A673 (cell line): ENCODE results near the gene MCRS1. TPM values are rescaled to one million over a fixed set of nuclear protein-coding genes. Genes with fewer than 3 reads are reported as not detected.

Source experiments
- BruUV-seq: library from RNA; stranded (reverse); fragments of 400-500 nt; replicated peaks from 2 replicates; lab custom pipeline; 2021; lab: Mats Ljungman, UMichigan
- CTCF ChIA-PET: fragments of 300-600 bp; sonication (Branson Sonifier 250); formaldehyde crosslinking; loops from one replicate; lab custom pipeline; 2022; ENCODE audit warnings: antibody characterized with exemption; lab: Charles Lee
- POLR2A ChIA-PET: fragments of 300-600 bp; sonication (Branson Sonifier 250); formaldehyde crosslinking; loops from one replicate; lab custom pipeline; 2022; ENCODE audit warnings: antibody characterized with exemption; ENCODE audit not compliant: low non-redundant PET; lab: Charles Lee
- DNase-seq: peaks from one replicate; pipeline ENCODE4 v3.0.0-alpha.2; 2015; ENCODE audit warnings: low spot score
- H3K27ac ChIP-seq: fragments of 200-600 bp; sonication (generic); 2 replicates; pipeline ENCODE4 v1.5.1; 2016; ENCODE audit warnings: mixed run types, low read depth, mild to moderate bottlenecking, mixed read lengths, antibody characterized with exemption, low read length; ENCODE audit not compliant: poor library complexity, severe bottlenecking
- H3K27me3 ChIP-seq: fragments of 200-600 bp; sonication (generic); replicated peaks from 2 replicates; pipeline ENCODE4 v1.6.1; 2017; ENCODE audit warnings: mixed run types, low read depth, mild to moderate bottlenecking, mixed read lengths, antibody characterized with exemption, low read length; ENCODE audit not compliant: insufficient read depth, poor library complexity
- H3K36me3 ChIP-seq: fragments of 200-600 bp; sonication (generic); 2 replicates; pipeline ENCODE4 v1.6.1; 2016; ENCODE audit warnings: mixed run types, mild to moderate bottlenecking, mixed read lengths, antibody characterized with exemption, low read length; ENCODE audit not compliant: insufficient read depth, poor library complexity, severe bottlenecking
- H3K4me1 ChIP-seq: fragments of 200-600 bp; sonication (generic); 2 replicates; pipeline ENCODE4 v1.6.1; 2017; ENCODE audit warnings: mixed run types, mild to moderate bottlenecking, mixed read lengths, antibody characterized with exemption, low read length; ENCODE audit not compliant: insufficient read depth, poor library complexity, severe bottlenecking
- H3K4me3 ChIP-seq: fragments of 200-600 bp; sonication (generic); 2 replicates; pipeline ENCODE4 v1.5.1; 2016; ENCODE audit warnings: low read depth, mixed run types, mild to moderate bottlenecking, mixed read lengths, low read length; ENCODE audit not compliant: poor library complexity, severe bottlenecking
- H3K9me3 ChIP-seq: fragments of 200-600 bp; sonication (generic); 2 replicates; pipeline ENCODE4 v1.6.1; 2016; ENCODE audit warnings: mixed run types, low read depth, mild to moderate bottlenecking, mixed read lengths, antibody characterized with exemption, low read length; ENCODE audit not compliant: poor library complexity, severe bottlenecking
- EZH2 ChIP-seq: fragments of 200-600 bp; sonication (generic); IDR thresholded peaks from 2 replicates; pipeline ENCODE4 v1.6.1; 2017; ENCODE audit warnings: borderline replicate concordance, low read depth, mild to moderate bottlenecking, mixed read lengths, antibody characterized with exemption, low read length; ENCODE audit not compliant: poor library complexity, severe bottlenecking
- intact Hi-C: fragments of 100-400 bp; cut with micrococcal nuclease; formaldehyde crosslinking; loops from one replicate; pipeline ENCODE4 v1.10.0; 2022; ENCODE audit not compliant: unreplicated experiment
- total RNA-seq: library from RNA; stranded (reverse); gene quantifications from 2 replicates; pipeline ENCODE4 v1.2.3, GENCODE V29; 2021
- TF ChIP-seq, protein P1 (sequence below): fragments of 300-800, 200-600 bp; sonication (generic); conservative IDR thresholded peaks from 2 replicates; pipeline ENCODE4 v1.5.1; 2017; ENCODE audit warnings: low read depth, mild to moderate bottlenecking, antibody characterized with exemption, low read length, moderate library complexity, mixed read lengths

Gene MCRS1
- total RNA-seq, 1 experiment from 2014 or later: 79.6 TPM

DNA sequence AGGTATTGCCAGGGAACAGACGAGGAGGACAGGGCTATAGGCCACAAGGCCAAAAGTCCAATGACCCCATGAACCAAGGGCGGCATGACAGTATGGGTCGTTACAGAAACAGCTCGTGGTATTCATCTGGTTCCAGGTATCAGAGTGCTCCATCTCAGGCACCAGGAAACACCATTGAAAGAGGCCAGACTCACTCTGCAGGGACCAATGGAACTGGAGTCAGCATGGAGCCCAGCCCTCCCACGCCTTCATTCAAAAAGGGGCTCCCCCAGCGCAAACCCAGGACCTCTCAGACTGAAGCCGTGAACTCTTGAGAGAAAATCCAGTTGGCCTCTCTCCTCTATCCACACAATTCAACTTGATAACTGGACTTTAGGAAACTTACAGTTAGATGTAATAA is 42.0 kb downstream of the MCRS1 start:
- no peaks in the 10 kb centered on the region for H3K27me3 ChIP-seq
- no peak for DNase-seq
- no peaks in the 10 kb centered on the region for H3K4me1 ChIP-seq
- H3K4me3 ChIP-seq: no peak overlapping the region
- no TSS peak for BruUV-seq
- H3K27ac ChIP-seq: no peak overlapping the region
- TF ChIP-seq, protein P1, sequence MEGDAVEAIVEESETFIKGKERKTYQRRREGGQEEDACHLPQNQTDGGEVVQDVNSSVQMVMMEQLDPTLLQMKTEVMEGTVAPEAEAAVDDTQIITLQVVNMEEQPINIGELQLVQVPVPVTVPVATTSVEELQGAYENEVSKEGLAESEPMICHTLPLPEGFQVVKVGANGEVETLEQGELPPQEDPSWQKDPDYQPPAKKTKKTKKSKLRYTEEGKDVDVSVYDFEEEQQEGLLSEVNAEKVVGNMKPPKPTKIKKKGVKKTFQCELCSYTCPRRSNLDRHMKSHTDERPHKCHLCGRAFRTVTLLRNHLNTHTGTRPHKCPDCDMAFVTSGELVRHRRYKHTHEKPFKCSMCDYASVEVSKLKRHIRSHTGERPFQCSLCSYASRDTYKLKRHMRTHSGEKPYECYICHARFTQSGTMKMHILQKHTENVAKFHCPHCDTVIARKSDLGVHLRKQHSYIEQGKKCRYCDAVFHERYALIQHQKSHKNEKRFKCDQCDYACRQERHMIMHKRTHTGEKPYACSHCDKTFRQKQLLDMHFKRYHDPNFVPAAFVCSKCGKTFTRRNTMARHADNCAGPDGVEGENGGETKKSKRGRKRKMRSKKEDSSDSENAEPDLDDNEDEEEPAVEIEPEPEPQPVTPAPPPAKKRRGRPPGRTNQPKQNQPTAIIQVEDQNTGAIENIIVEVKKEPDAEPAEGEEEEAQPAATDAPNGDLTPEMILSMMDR: no peak
- no peak for TF ChIP-seq EZH2
- intact Hi-C loops: no loop called here
- H3K36me3 ChIP-seq: peaks cover 42% of the 10 kb centered on the region
- ChIA-PET POLR2A (no interaction called here), CTCF (no interaction called here)
- H3K9me3 ChIP-seq: no peaks in the 10 kb centered on the region

DNA sequence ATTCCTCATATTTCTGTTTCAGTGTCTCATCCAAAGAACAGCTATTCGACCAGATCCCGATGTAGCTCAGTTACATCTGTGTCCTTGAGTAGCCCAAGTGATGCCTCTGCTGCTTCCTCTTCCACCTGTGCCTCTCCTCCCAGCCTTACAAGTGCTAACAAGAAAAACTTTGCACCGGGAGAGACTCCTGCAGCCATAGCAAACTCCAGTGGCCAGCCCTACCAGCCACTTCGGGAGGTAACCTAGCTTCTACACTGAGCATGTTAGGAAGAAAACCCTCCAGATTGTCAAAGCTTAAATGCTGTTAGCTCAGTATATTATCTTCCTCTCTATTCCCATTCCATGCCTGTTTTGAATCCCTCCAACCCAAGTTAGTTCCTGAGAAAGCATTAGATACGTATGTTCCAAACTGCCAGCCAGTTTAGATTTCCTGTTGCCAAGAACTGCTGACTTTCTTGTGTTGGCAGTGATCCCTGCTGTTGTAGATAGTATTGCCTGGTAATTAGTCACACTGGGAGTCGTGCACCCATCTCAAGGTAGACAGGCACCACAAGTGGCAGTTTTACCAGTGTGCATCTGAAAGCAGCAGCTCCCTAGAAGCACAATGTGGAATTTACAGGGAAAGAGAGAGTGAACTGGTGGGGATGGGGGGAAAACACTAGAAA is 43.1 kb downstream of the MCRS1 start:
- ChIA-PET CTCF (interaction anchor here (0.6 kb wide), 1 partner anchor 187 kb away, joined by 11 read pairs; no protein-coding TSS in a partner anchor), POLR2A (no interaction called here)
- no peak for DNase-seq
- BruUV-seq: no TSS peak
- no peak overlapping the region for H3K4me3 ChIP-seq
- H3K27me3 ChIP-seq: no peaks in the 10 kb centered on the region
- no peak overlapping the region for H3K27ac ChIP-seq
- H3K36me3 ChIP-seq: peaks cover 42% of the 10 kb centered on the region
- H3K9me3 ChIP-seq: no peaks in the 10 kb centered on the region
- TF ChIP-seq, protein P1: no peak
- no peak for TF ChIP-seq EZH2
- H3K4me1 ChIP-seq: no peaks in the 10 kb centered on the region
- intact Hi-C loops: no loop called here

DNA sequence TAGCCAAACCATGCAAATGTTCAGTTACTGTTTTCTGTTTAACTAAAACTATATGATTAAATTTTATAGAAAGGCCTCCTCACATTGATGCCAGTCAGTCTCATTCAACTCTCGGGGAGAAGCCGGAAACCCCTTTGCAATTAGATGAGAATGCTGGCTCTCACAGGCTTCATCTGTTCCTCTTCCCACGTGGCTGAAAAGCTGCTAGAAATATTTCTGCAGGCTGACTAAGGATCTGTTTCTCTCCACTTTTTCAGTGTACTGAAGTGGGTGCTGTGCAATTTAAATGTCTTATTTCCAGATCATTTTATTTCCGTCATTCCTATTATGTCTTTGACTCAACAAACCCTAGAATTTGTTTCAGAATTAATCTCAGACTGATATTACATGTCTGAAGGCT is 46.6 kb downstream of the MCRS1 start:
- Histone ChIP-seq H3K36me3 (peaks cover 35% of the 10 kb centered on the region), H3K9me3 (no peaks in the 10 kb centered on the region), H3K27me3 (no peaks in the 10 kb centered on the region), H3K4me3 (no peak overlapping the region), H3K27ac (no peak overlapping the region), H3K4me1 (no peaks in the 10 kb centered on the region)
- TF ChIP-seq, protein P1: no peak
- TF ChIP-seq EZH2: no peak
- POLR2A ChIA-PET: no interaction called here
- DNase-seq: no peak
- intact Hi-C loops: no loop called here
- CTCF ChIA-PET: no interaction called here
- BruUV-seq: no TSS peak
